Stimulated activated memory B cell treated with anti-CD40 and anti-IgM and Interleukin-4, amounts not matched to agents 10 μg/mL and 1 μg/mL and 100 μg/mL, for 72 hours (primary cell): Measurements from ENCODE around the gene APOBEC3B.
"Not testable (repeated sequence)": the region's sequence is repeated elsewhere in the genome, so short reads cannot be mapped to it uniquely, and the experiment has no call there.

Source experiments
- ATAC-seq: fragments of 150-1000 bp; cut with Tn5 transposase; 2 replicates; pipeline ENCODE4 v1.10.0; 2021
- H3K27ac Mint-ChIP-seq: one replicate; pipeline ENCODE4 v1.8.0; 2022; ENCODE audit warnings: mild to moderate bottlenecking, mixed read lengths
- H3K27me3 Mint-ChIP-seq: one replicate; pipeline ENCODE4 v1.8.0; 2022; ENCODE audit warnings: mixed read lengths
- H3K36me3 Mint-ChIP-seq: one replicate; pipeline ENCODE4 v1.8.0; 2022; ENCODE audit warnings: mixed read lengths
- H3K4me1 Mint-ChIP-seq: one replicate; pipeline ENCODE4 v1.8.0; 2022; ENCODE audit warnings: mixed read lengths
- H3K4me3 Mint-ChIP-seq: one replicate; pipeline ENCODE4 v1.8.0; 2022; ENCODE audit warnings: mild to moderate bottlenecking, moderate library complexity, mixed read lengths
- H3K9me3 Mint-ChIP-seq: one replicate; pipeline ENCODE4 v1.8.0; 2022; ENCODE audit warnings: mixed read lengths

APOBEC3B gene

GRCh38 chr22:39040538-39041296 is 58.6 kb downstream of the APOBEC3B start, which contains the start of gene APOBEC3F:
Gene APOBEC3F, plus strand, starts transcription at chr22:39040864. Its CDS starts 97 bp downstream, at chr22:39040961.
- H3K4me1 Mint-ChIP-seq: peaks cover 50% of the 10 kb centered on the region
- H3K27ac Mint-ChIP-seq: peak within 1 kb of the TSS; percentile 93
- H3K4me3 Mint-ChIP-seq: peak within 1 kb of the TSS; percentile 91
- H3K36me3 Mint-ChIP-seq: peaks cover 19% of the 10 kb centered on the region
- not testable (repeated sequence) for H3K27me3 Mint-ChIP-seq, H3K9me3 Mint-ChIP-seq
- ATAC-seq: peak; percentile 94

- Mint-ChIP-seq H3K27ac (peak overlapping the region; percentile 93), H3K4me3 (peak overlapping the region; percentile 91), H3K9me3 (no peaks in the 10 kb centered on the region), H3K27me3 (no peaks in the 10 kb centered on the region), H3K4me1 (peaks cover 54% of the 10 kb centered on the region), H3K36me3 (peaks cover 31% of the 10 kb centered on the region)
- no peak for ATAC-seq
Measured at GRCh38 chr22:39041908-39042307, 59.8 kb downstream of the APOBEC3B start.
